ES-I3 (cell line): ENCODE measurements around the gene CDH4.

Source experiments
- H3K36me3 ChIP-seq: 2 replicates; pipeline ENCODE4 v1.6.1; 2013; ENCODE audit warnings: mild to moderate bottlenecking, low read length, control low read depth, moderate library complexity; ENCODE audit not compliant: insufficient read depth
- H3K4me1 ChIP-seq: 2 replicates; pipeline ENCODE4 v1.6.1; 2013; ENCODE audit warnings: mild to moderate bottlenecking, control low read depth, low read length; ENCODE audit not compliant: insufficient read depth
- H3K9ac ChIP-seq: 2 replicates; pipeline ENCODE4 v1.6.1; 2013; ENCODE audit warnings: low read depth, mild to moderate bottlenecking, low read length, moderate library complexity
- H3K9me3 ChIP-seq: 2 replicates; pipeline ENCODE4 v1.6.1; 2013; ENCODE audit warnings: mild to moderate bottlenecking, low read length, moderate library complexity; ENCODE audit not compliant: control insufficient read depth, insufficient read depth

The CDH4 gene

GRCh38 chr20:61551401-61551800, 299.3 kb downstream of the CDH4 start:
- Histone ChIP-seq H3K9ac (no peak overlapping the region), H3K4me1 (no peaks in the 10 kb centered on the region), H3K9me3 (peaks cover 5% of the 10 kb centered on the region; the same call in 1 of the 2 replicates), H3K36me3 (peaks cover 2% of the 10 kb centered on the region)

- H3K36me3 ChIP-seq: peaks cover 2% of the 10 kb centered on the region; the same call in 1 of the 2 replicates
- H3K9me3 ChIP-seq: peaks cover 5% of the 10 kb centered on the region; the same call in 1 of the 2 replicates
- H3K9ac ChIP-seq: no peak overlapping the region
- no peaks in the 10 kb centered on the region for H3K4me1 ChIP-seq
Observed at GRCh38 chr20:61554617-61555016, 302.6 kb downstream of the CDH4 start.

GRCh38 chr20:61555566-61555965, 303.5 kb downstream of the CDH4 start:
- H3K9me3 ChIP-seq: peaks cover 5% of the 10 kb centered on the region; the same call in 1 of the 2 replicates
- H3K4me1 ChIP-seq: no peaks in the 10 kb centered on the region
- no peak overlapping the region for H3K9ac ChIP-seq
- peaks cover 2% of the 10 kb centered on the region; the same call in 1 of the 2 replicates for H3K36me3 ChIP-seq

GRCh38 chr20:61556111-61556510, 304.1 kb downstream of the CDH4 start:
- peaks cover 4% of the 10 kb centered on the region; the same call in 1 of the 2 replicates for H3K9me3 ChIP-seq

GRCh38 chr20:61556673-61557072, 304.6 kb downstream of the CDH4 start:
- no peak overlapping the region for H3K9ac ChIP-seq
- H3K4me1 ChIP-seq: no peaks in the 10 kb centered on the region
- H3K36me3 ChIP-seq: no peaks in the 10 kb centered on the region
- H3K9me3 ChIP-seq: peaks cover under 1% of the 10 kb centered on the region; the same call in 1 of the 2 replicates

More at GRCh38 chr20:61556111-61556510, 304.1 kb downstream of the CDH4 start:
- Histone ChIP-seq H3K4me1 (no peaks in the 10 kb centered on the region), H3K36me3 (peaks cover 2% of the 10 kb centered on the region; the same call in 1 of the 2 replicates), H3K9ac (no peak overlapping the region)

GRCh38 chr20:61557621-61558020, 305.6 kb downstream of the CDH4 start:
- Histone ChIP-seq H3K36me3 (no peaks in the 10 kb centered on the region), H3K9me3 (no peaks in the 10 kb centered on the region), H3K9ac (no peak overlapping the region), H3K4me1 (no peaks in the 10 kb centered on the region)

- Histone ChIP-seq H3K4me1 (no peaks in the 10 kb centered on the region), H3K36me3 (no peaks in the 10 kb centered on the region), H3K9me3 (no peaks in the 10 kb centered on the region), H3K9ac (no peak overlapping the region)
Observed at GRCh38 chr20:61558726-61559125, 306.7 kb downstream of the CDH4 start.

- Histone ChIP-seq H3K9ac (no peak overlapping the region), H3K9me3 (no peaks in the 10 kb centered on the region), H3K4me1 (no peaks in the 10 kb centered on the region), H3K36me3 (no peaks in the 10 kb centered on the region)
Observed at GRCh38 chr20:61559706-61560315, 307.8 kb downstream of the CDH4 start.

- H3K9ac ChIP-seq: no peak overlapping the region
- no peaks in the 10 kb centered on the region for H3K9me3 ChIP-seq
- H3K36me3 ChIP-seq: no peaks in the 10 kb centered on the region
- no peaks in the 10 kb centered on the region for H3K4me1 ChIP-seq
Observed at GRCh38 chr20:61560361-61560853, 308.3 kb downstream of the CDH4 start.

- H3K36me3 ChIP-seq: no peaks in the 10 kb centered on the region
- H3K4me1 ChIP-seq: no peaks in the 10 kb centered on the region
- H3K9ac ChIP-seq: no peak overlapping the region
- no peaks in the 10 kb centered on the region for H3K9me3 ChIP-seq
Observed at GRCh38 chr20:61561111-61561830, 309.2 kb downstream of the CDH4 start.

GRCh38 chr20:61562491-61562890, 310.4 kb downstream of the CDH4 start:
- Histone ChIP-seq H3K9me3 (no peaks in the 10 kb centered on the region), H3K36me3 (no peaks in the 10 kb centered on the region), H3K4me1 (peaks cover 5% of the 10 kb centered on the region), H3K9ac (no peak overlapping the region)

- Histone ChIP-seq H3K9ac (no peak overlapping the region), H3K36me3 (no peaks in the 10 kb centered on the region), H3K4me1 (peaks cover 8% of the 10 kb centered on the region), H3K9me3 (no peaks in the 10 kb centered on the region)
Observed at GRCh38 chr20:61562897-61563504, 310.9 kb downstream of the CDH4 start.

GRCh38 chr20:61564628-61565027, 312.6 kb downstream of the CDH4 start:
- no peaks in the 10 kb centered on the region for H3K36me3 ChIP-seq
- peaks cover 8% of the 10 kb centered on the region for H3K4me1 ChIP-seq
- H3K9ac ChIP-seq: no peak overlapping the region
- no peaks in the 10 kb centered on the region for H3K9me3 ChIP-seq

GRCh38 chr20:61565791-61566190, 313.7 kb downstream of the CDH4 start:
- H3K4me1 ChIP-seq: peaks cover 8% of the 10 kb centered on the region

More at GRCh38 chr20:61565791-61566190, 313.7 kb downstream of the CDH4 start:
- Histone ChIP-seq H3K9me3 (no peaks in the 10 kb centered on the region), H3K36me3 (no peaks in the 10 kb centered on the region), H3K9ac (no peak overlapping the region)
